Keratinocyte (primary cell): ENCODE results near the gene ACP7.

Experiments used
- EZH2 ChIP-seq: IDR thresholded peaks from one replicate; pipeline ENCODE4 v1.6.1; 2012; ENCODE audit warnings: inconsistent platforms, mild to moderate bottlenecking, low read length, moderate library complexity
- TF ChIP-seq, protein P1 (sequence below), 3 experiments: IDR thresholded peaks in 1 of 3; conservative IDR thresholded peaks in 1 of 3; optimal IDR thresholded peaks in 1 of 3; 2 replicates in 2 of 3; 3 replicates in 1 of 3; pipeline versions ENCODE3 to v1.5.1; 2011; ENCODE audit warnings: low read length in 3 of 3, mild to moderate bottlenecking in 3 of 3, moderate library complexity in 2 of 3, control low read depth in 1 of 3, inconsistent platforms in 1 of 3; ENCODE audit not compliant: insufficient read depth in 2 of 3; ENCODE audit errors: extremely low read depth in 1 of 3

DNA sequence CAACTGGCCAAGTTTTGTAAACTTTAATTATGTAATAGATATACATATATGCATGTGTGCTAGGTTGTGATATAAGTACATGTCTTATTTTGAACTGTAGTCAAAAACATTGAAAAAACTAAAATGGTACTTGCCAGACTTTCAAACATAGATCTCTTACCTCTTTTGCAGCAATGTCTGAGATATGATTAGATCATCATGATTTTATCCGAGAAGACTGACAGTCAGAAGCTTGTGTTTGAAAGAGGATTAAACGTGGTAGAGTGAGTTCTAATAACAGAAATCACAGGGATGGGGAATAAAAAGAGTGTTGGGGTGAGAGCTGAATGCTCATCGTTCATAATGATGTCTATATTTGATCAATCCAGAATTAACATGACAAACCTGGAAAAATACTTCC, 18.2 kb upstream of the ACP7 start:
- TF ChIP-seq, protein P1, sequence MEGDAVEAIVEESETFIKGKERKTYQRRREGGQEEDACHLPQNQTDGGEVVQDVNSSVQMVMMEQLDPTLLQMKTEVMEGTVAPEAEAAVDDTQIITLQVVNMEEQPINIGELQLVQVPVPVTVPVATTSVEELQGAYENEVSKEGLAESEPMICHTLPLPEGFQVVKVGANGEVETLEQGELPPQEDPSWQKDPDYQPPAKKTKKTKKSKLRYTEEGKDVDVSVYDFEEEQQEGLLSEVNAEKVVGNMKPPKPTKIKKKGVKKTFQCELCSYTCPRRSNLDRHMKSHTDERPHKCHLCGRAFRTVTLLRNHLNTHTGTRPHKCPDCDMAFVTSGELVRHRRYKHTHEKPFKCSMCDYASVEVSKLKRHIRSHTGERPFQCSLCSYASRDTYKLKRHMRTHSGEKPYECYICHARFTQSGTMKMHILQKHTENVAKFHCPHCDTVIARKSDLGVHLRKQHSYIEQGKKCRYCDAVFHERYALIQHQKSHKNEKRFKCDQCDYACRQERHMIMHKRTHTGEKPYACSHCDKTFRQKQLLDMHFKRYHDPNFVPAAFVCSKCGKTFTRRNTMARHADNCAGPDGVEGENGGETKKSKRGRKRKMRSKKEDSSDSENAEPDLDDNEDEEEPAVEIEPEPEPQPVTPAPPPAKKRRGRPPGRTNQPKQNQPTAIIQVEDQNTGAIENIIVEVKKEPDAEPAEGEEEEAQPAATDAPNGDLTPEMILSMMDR (optimal IDR thresholded peaks at IDR 0.05 in 1 of 3, IDR thresholded peaks at IDR 0.05 in 1 of 3, conservative IDR thresholded peaks at IDR 0.05 in 1 of 3; ENCODE audit: extremely low read depth in 1 of 3, insufficient read depth in 2 of 3, low read length in 3 of 3) = no peak
- no peak for TF ChIP-seq EZH2
